GM18870 (cell line): ENCODE results near the gene HNRNPA1L2.
"Not testable (repeated sequence)": the region's sequence is repeated elsewhere in the genome, so short reads cannot be mapped to it uniquely, and the experiment has no call there.

Experiments
- ATAC-seq: cut with Tn5 transposase; IDR thresholded peaks from one replicate; pipeline ENCODE4 v1.9.1; 2021; ENCODE audit warnings: moderate library complexity; ENCODE audit not compliant: unreplicated experiment

Gene HNRNPA1L2

DNA sequence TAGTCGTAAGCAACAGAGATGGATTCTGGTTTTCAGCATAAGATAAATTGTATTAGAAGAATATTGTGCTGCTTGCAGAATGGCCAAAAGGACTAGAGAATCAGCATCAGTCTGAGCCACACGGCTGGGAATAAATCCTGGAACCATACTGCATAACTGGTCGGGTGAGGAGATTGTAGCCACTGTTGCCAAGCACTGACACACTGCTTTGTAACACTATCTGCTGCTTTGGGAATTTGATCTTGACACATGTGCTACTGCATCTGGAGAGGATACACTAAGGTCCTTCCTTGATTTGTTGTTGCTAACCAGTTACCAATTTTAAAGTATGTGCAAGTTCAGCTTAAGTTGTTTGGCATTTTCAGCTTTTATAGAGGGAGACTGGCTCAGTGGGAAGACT lies 1.9 kb downstream of the HNRNPA1L2 start:
- ATAC-seq = no peak

GRCh38 chr13:52646967-52647366 lies 4.7 kb downstream of the HNRNPA1L2 start:
- no peak for ATAC-seq

- no peak for ATAC-seq
Measured at GRCh38 chr13:52650731-52651130, 8.5 kb downstream of the HNRNPA1L2 start.

GRCh38 chr13:52651897-52652195 lies 9.6 kb downstream of the HNRNPA1L2 start:
- peak; percentile 8 for ATAC-seq

DNA sequence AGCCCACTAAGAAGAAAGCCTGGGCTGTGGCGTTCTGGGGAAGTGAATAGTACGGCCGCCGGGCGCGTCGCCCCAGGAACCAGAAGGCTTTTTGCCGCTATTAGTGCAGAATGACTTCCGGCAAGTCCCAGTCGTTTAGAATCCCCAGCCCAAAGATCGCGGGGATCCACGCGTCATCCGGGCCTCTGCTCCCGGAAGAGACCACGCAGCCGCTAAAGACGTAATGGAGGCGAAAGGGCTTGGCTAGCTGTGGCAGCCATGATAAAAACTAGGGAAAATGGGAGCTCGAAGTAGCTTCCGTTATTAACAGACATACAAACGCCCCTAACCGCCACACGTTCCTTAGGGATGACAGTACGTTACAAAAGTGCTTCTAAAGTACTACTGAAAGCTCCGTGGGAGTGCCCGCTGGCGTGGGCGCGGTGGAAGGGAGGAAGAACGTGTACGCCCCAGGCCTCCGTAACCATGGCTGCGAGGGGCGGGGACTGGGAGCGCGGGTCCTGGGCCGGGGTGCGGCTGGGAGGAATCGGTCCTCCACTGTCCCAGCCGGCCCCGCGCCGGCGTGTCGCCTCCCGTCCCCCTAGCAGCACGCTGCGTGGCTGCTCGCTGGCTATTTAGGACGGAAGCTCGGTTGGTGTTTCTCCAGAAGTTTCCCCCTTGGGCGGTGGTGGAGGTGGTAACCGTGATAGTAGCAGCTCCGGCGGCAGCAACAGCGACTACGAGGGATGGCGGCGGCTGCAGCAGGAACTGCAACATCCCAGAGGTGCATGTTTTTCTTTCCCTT lies 10.2 kb downstream of the HNRNPA1L2 start, which contains the start of gene SUGT1:
Gene SUGT1 (plus strand): TSS at position 641 of the 784 bp plus-strand sequence. CDS start 85 bp downstream, at position 726.
- peak; percentile 91 for ATAC-seq

DNA sequence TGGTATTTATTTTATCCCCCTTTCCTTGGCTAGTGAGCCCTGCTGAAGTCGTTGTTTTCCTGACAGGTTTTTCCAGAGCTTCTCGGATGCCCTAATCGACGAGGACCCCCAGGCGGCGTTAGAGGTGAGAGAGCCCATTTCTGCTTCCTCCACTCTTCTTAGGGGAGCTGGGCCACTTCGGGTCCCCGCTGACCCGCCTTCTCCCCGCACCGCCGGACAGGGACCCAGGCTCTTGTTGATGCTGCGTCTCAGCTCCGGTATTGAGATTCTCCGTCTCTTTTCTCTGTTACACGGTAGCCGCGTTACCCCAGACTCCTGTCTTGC lies 10.7 kb downstream of the HNRNPA1L2 start:
- peak; percentile 31 for ATAC-seq

DNA sequence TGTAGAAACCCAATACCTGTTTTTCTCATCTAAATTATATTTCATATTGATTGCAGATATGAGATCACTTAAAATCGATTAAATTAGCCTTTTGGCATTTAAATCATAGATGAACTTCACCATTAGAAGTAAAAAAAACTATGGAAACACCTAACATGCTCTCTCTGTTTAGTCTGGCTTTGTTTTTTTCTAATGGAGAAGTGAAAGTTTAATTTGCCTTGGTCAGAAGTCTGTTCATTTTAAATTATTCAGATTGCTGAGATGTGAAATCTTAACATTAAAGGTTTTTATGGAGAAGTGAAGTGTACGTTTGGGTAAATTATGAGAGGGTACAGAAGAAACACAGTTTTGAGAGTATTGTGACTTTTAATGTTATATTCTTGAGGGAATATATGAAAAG lies 17.1 kb downstream of the HNRNPA1L2 start:
- no peak for ATAC-seq

- ATAC-seq = no peak
Measured at GRCh38 chr13:52664272-52664671, 22.0 kb downstream of the HNRNPA1L2 start.

DNA sequence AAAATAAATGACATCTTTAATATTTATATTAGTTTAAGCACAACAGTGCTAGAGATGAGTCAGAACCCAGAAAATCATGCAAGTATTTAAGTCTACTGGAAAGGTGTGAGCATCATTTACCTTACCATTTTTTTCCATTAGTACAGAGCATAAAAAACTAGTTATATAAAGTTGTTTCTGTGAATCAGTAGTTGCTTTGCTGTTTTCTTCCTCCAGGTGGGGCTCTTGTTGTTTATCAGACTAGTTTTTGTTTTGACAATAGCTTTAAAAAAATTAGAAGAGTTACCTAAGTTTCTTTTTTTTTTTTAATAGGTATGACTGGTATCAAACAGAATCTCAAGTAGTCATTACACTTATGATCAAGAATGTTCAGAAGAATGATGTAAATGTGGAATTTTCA lies 23.1 kb downstream of the HNRNPA1L2 start:
- ATAC-seq = no peak

DNA sequence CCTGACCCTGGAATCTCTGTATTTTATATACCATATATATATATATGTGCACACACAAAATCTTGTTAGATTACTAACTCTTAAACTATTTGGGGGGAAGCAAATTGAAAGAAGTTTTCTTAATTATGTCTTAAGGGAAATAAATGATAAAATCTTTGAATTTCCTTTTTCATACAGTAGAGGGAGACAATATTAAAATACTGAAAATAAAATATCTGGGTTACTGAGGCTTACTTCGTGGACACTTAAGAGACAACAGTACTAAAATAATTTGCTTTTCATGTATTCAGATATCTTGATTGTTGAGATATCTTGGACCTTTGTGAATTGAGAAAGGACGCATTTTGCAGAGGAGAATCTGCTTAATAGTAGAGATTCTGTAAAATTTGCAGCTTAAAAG lies 27.4 kb downstream of the HNRNPA1L2 start:
- no peak for ATAC-seq

DNA sequence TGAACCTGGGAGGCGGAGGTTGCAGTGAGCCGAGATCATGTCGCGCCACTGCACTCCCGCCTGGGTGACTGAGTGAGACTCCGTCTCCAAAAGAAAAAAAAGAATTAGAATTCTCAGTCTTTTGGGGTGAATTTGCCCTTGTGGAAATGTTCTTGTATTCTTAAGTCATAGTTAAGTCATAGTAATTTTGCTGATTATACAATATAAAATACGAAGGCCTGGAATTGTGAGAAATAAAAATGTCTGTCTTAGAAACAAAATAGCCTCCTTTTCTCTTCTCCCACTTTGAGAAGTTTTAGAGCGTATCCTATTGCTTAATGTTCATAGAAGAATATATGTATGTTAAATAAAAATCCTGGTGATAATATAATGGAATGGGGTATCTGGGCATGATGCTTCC lies 28.5 kb downstream of the HNRNPA1L2 start:
- ATAC-seq = no peak

- no peak for ATAC-seq
Measured at GRCh38 chr13:52673465-52673864, 31.2 kb downstream of the HNRNPA1L2 start.

DNA sequence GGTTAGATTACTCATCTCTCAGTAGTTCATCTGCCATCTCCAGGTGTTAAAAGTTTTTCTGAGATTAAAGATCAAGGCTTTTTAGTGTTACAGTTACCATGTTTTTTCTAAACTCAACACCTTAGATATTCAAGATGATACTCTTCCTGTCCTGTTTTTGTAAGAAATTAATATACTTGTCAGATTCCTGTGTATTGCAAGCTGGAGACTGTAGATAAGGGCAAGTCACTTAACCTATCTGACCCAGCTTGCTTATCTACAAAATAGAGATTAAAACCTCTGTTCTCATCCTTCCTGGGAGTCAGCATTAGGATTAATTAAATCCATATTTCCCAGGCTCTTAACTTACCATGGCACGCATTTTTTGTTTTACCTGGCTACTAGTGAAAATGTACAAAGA lies 35.6 kb downstream of the HNRNPA1L2 start:
- ATAC-seq = no peak

- ATAC-seq = not testable (repeated sequence)
Measured at GRCh38 chr13:52685806-52686205, 43.6 kb downstream of the HNRNPA1L2 start.

DNA sequence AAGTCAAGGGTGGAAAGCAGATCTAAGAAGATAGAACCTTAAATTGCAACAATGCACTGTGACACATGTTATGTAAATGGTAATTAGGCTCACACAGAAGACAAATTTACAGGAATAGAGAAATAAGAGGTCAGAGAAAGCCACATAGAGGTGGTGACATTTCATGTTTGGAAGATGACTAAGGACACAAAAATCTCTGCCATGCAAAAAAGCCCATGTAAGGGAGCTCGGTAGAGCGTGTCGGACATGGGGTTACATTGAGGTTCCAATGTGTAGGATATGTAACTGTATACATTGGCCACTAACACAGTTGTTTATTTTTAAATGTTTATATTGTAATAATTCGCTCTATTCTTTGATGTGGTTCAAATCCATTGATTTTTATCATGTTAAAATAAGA lies 44.1 kb downstream of the HNRNPA1L2 start:
- ATAC-seq = no peak
